Liver (tissue), 9 donors: Measurements from ENCODE around the gene PAX8. TPM values are rescaled to one million over a fixed set of nuclear protein-coding genes. Genes with fewer than 3 reads are reported as not detected.

Source experiments
- DNase-seq: peaks from one replicate; pipeline ENCODE4 v3.0.0-alpha.2; 2017; ENCODE audit warnings: low spot score
- H3K27ac ChIP-seq, 2 donors: one replicate each; pipeline ENCODE4 v1.7.0; 2013; ENCODE audit warnings: inconsistent platforms in 2 of 2, low read length in 2 of 2, control low read depth in 1 of 2, low read depth in 1 of 2, mild to moderate bottlenecking in 1 of 2
- H3K27me3 ChIP-seq, 4 donors: one replicate each; pipeline versions ENCODE4 v1.6.1 to v1.7.0; 2013; ENCODE audit warnings: low read length in 3 of 4, inconsistent platforms in 1 of 4, mild to moderate bottlenecking in 1 of 4, moderate library complexity in 1 of 4; ENCODE audit not compliant: control insufficient read depth in 4 of 4, insufficient read depth in 4 of 4
- H3K36me3 ChIP-seq, 4 donors: one replicate each; pipeline versions ENCODE4 v1.6.1 to v1.7.0; 2013; ENCODE audit warnings: low read length in 3 of 4, mild to moderate bottlenecking in 3 of 4, low read depth in 1 of 4, moderate library complexity in 1 of 4; ENCODE audit not compliant: control insufficient read depth in 4 of 4, insufficient read depth in 3 of 4
- H3K4me1 ChIP-seq, 4 donors: one replicate each; pipeline versions ENCODE4 v1.6.1 to v1.7.0; 2013; ENCODE audit warnings: low read length in 3 of 4, mild to moderate bottlenecking in 3 of 4, moderate library complexity in 1 of 4; ENCODE audit not compliant: control insufficient read depth in 4 of 4, insufficient read depth in 4 of 4
- H3K4me3 ChIP-seq, 3 donors: one replicate each; pipeline versions ENCODE4 v1.6.1 to v1.7.0; 2013; ENCODE audit warnings: low read length in 3 of 3, control low read depth in 1 of 3, low read depth in 1 of 3, mild to moderate bottlenecking in 1 of 3
- H3K9ac ChIP-seq, 2 donors: one replicate each; pipeline ENCODE4 v1.7.0; 2013; ENCODE audit warnings: low read length in 2 of 2, mild to moderate bottlenecking in 2 of 2, moderate library complexity in 2 of 2, control low read depth in 1 of 2, low read depth in 1 of 2
- H3K9me3 ChIP-seq, 4 donors: one replicate each; pipeline versions ENCODE4 v1.6.1 to v1.7.0; 2013; ENCODE audit warnings: low read length in 3 of 4; ENCODE audit not compliant: control insufficient read depth in 4 of 4
- ATF3 ChIP-seq: IDR thresholded peaks from 2 replicates; pipeline ENCODE4 v1.6.1; 2016; ENCODE audit warnings: antibody characterized with exemption
- FOXA1 ChIP-seq: IDR thresholded peaks from 2 replicates; pipeline ENCODE4 v1.6.1; 2016; ENCODE audit warnings: antibody characterized with exemption
- FOXA2 ChIP-seq: IDR thresholded peaks from 2 replicates; pipeline ENCODE4 v1.6.1; 2016; ENCODE audit warnings: antibody characterized with exemption
- GABPA ChIP-seq, 2 donors: IDR thresholded peaks in 1 of 2; conservative IDR thresholded peaks in 1 of 2; 2 replicates each; pipeline ENCODE4 v1.6.1; 2016; ENCODE audit warnings: antibody characterized with exemption in 2 of 2, mild to moderate bottlenecking in 1 of 2, moderate library complexity in 1 of 2
- HNF4A ChIP-seq, 2 donors: conservative IDR thresholded peaks; 2 replicates each; pipeline ENCODE4 v1.6.1; 2016; ENCODE audit warnings: antibody characterized with exemption in 2 of 2, mild to moderate bottlenecking in 2 of 2
- HNF4G ChIP-seq: IDR thresholded peaks from 2 replicates; pipeline ENCODE4 v1.6.1; 2016; ENCODE audit warnings: antibody characterized with exemption
- JUND ChIP-seq, 2 donors: IDR thresholded peaks; 2 replicates each; pipeline ENCODE4 v1.6.1; 2016; ENCODE audit warnings: antibody characterized with exemption in 2 of 2
- MAX ChIP-seq: IDR thresholded peaks from 2 replicates; pipeline ENCODE4 v1.6.1; 2016; ENCODE audit warnings: antibody characterized with exemption
- NR2F2 ChIP-seq: IDR thresholded peaks from 2 replicates; pipeline ENCODE4 v1.6.1; 2016; ENCODE audit warnings: antibody characterized with exemption
- RAD21 ChIP-seq, 2 donors: IDR thresholded peaks; 2 replicates each; pipeline ENCODE4 v1.6.1; 2016; ENCODE audit warnings: antibody characterized with exemption in 2 of 2, mild to moderate bottlenecking in 2 of 2
- RXRA ChIP-seq, 2 donors: IDR thresholded peaks; 2 replicates each; pipeline ENCODE4 v1.6.1; 2017 to 2018; ENCODE audit warnings: antibody characterized with exemption in 2 of 2, mild to moderate bottlenecking in 1 of 2
- SP1 ChIP-seq: IDR thresholded peaks from 2 replicates; pipeline ENCODE4 v1.6.1; 2018; ENCODE audit warnings: antibody characterized with exemption, mild to moderate bottlenecking
- TAF1 ChIP-seq: conservative IDR thresholded peaks from 2 replicates; pipeline ENCODE4 v1.6.1; 2016; ENCODE audit warnings: antibody characterized with exemption, mild to moderate bottlenecking
- YY1 ChIP-seq: IDR thresholded peaks from 2 replicates; pipeline ENCODE4 v1.6.1; 2016; ENCODE audit warnings: antibody characterized with exemption, mild to moderate bottlenecking
- ZBTB33 ChIP-seq: IDR thresholded peaks from 2 replicates; pipeline ENCODE4 v1.6.1; 2016; ENCODE audit warnings: antibody characterized with exemption
- WGBS: extraction: QIAGEN DNeasy Blood & Tissue Kit; methylation state at CpG from one replicate; pipeline ENCODE4 v1.1.7; 2013; 5-methylcytosine and 5-hydroxymethylcytosine counted together
- polyA plus RNA-seq, 2 donors: library from polyadenylated mRNA; stranded (reverse) in 1 of 2; unstranded in 1 of 2; fragments of 200-250 nt in 1 of 2; fragments of >200 nt in 1 of 2; fragmentation: Nextera tagmentation in 1 of 2; extraction: Ambion mirVana in 1 of 2; gene quantifications; one replicate each; pipeline versions ENCODE4 v1.2.1 to v1.2.3, GENCODE V29; 2013 to 2015
- total RNA-seq, 2 donors: library from RNA; depleted of rRNA; stranded (reverse); fragments of >200 nt; gene quantifications; one replicate each; pipeline ENCODE4 v1.2.3, GENCODE V29; 2014
- TF ChIP-seq, protein P1 (sequence below): IDR thresholded peaks from 2 replicates; pipeline ENCODE4 v1.6.1; 2016; ENCODE audit warnings: antibody characterized with exemption, mild to moderate bottlenecking
- TF ChIP-seq, protein P2 (sequence below): fragments of 150-350 bp; IDR thresholded peaks from 2 replicates; pipeline ENCODE4 v1.5.1; 2017; ENCODE audit warnings: improper control_type of control experiment, low read depth, low read length; ENCODE audit not compliant: missing input control
- donor health status: healthy.
- donor health status: healthy.
- donor health status: healthy.
- donor health status: healthy.
- donor health status: healthy.

Gene PAX8
- total and polyA plus RNA-seq, 4 donors = 0.09 to 0.85 (median 0.33) TPM

GRCh38 chr2:113263546-113263945, 15.2 kb downstream of the PAX8 start:
- WGBS = 32% methylated on average over 1 of the region's 1 CpG
- Histone ChIP-seq H3K9me3 (no peaks in the 10 kb centered on the region), H3K36me3 (no peaks in the 10 kb centered on the region), H3K9ac (no peak overlapping the region), H3K4me3 (no peak overlapping the region), H3K27me3 (no peaks in the 10 kb centered on the region), H3K4me1 (peaks cover 2 to 26% (median 16%) of the 10 kb centered on the region in 4 donors), H3K27ac (no peak overlapping the region)
- no peak for DNase-seq
- no peak for TF ChIP-seq MAX

- Histone ChIP-seq H3K9ac (no peak overlapping the region), H3K9me3 (no peaks in the 10 kb centered on the region), H3K27me3 (no peaks in the 10 kb centered on the region), H3K27ac (no peak overlapping the region), H3K4me1 (peaks cover 2 to 26% (median 16%) of the 10 kb centered on the region in 4 donors), H3K4me3 (no peak overlapping the region), H3K36me3 (no peaks in the 10 kb centered on the region)
- no peak for DNase-seq
- 77% methylated on average over 6 of the region's 6 CpGs for WGBS
- TF ChIP-seq ATF3 = no peak
These were observed 17.7 kb downstream of the PAX8 start for GRCh38 chr2:113260991-113261390.

DNA sequence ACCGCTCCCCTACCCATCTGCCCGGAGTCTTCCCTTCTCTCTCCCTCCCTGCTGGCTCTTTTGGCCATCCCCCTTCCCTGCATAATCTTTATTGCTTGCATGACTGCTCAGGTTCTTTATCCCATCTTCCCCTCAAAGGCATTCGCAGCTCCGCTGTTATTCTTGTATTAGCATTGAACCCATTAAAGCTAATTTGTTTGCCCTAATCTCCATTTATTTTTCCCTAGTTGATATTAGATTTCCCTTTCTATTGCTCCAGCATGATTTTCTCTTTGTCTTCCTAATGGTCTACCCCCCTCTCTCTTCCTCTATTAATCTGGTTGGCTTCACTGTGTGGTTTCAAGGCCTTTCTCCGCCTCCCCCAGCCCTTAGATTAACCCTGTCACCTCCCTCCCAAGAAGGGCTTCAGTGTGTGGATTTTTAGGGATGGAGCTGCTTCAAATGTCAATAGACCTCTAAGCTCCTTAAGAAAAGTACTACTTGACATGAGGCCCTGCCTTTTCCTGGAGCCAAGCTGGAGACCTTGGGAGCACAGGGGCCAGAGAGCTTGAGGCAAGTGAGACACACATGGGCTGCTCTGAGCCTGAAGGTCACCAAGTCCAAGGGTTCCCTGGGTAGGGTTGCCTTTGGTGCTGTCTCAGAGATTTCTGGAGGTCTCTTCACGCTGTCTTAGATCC, 20.1 kb downstream of the PAX8 start:
- Histone ChIP-seq H3K4me1 (peaks cover 0 to 6% (median 3%) of the 10 kb centered on the region in 4 donors), H3K9ac (no peak overlapping the region), H3K27ac (no peak overlapping the region), H3K4me3 (no peak overlapping the region), H3K36me3 (no peaks in the 10 kb centered on the region), H3K27me3 (no peaks in the 10 kb centered on the region), H3K9me3 (no peaks in the 10 kb centered on the region)
- WGBS = 82% methylated on average over 6 of the region's 6 CpGs
- TF ChIP-seq, protein P1, sequence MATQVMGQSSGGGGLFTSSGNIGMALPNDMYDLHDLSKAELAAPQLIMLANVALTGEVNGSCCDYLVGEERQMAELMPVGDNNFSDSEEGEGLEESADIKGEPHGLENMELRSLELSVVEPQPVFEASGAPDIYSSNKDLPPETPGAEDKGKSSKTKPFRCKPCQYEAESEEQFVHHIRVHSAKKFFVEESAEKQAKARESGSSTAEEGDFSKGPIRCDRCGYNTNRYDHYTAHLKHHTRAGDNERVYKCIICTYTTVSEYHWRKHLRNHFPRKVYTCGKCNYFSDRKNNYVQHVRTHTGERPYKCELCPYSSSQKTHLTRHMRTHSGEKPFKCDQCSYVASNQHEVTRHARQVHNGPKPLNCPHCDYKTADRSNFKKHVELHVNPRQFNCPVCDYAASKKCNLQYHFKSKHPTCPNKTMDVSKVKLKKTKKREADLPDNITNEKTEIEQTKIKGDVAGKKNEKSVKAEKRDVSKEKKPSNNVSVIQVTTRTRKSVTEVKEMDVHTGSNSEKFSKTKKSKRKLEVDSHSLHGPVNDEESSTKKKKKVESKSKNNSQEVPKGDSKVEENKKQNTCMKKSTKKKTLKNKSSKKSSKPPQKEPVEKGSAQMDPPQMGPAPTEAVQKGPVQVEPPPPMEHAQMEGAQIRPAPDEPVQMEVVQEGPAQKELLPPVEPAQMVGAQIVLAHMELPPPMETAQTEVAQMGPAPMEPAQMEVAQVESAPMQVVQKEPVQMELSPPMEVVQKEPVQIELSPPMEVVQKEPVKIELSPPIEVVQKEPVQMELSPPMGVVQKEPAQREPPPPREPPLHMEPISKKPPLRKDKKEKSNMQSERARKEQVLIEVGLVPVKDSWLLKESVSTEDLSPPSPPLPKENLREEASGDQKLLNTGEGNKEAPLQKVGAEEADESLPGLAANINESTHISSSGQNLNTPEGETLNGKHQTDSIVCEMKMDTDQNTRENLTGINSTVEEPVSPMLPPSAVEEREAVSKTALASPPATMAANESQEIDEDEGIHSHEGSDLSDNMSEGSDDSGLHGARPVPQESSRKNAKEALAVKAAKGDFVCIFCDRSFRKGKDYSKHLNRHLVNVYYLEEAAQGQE = no peak
- no peak for TF ChIP-seq FOXA1
- no peak for TF ChIP-seq ZBTB33
- no peak for TF ChIP-seq MAX
- no peak for TF ChIP-seq ATF3
- no peak for TF ChIP-seq GABPA (IDR thresholded peaks at IDR 0.05 in 1 of 2, conservative IDR thresholded peaks at IDR 0.05 in 1 of 2)
- TF ChIP-seq, protein P2, sequence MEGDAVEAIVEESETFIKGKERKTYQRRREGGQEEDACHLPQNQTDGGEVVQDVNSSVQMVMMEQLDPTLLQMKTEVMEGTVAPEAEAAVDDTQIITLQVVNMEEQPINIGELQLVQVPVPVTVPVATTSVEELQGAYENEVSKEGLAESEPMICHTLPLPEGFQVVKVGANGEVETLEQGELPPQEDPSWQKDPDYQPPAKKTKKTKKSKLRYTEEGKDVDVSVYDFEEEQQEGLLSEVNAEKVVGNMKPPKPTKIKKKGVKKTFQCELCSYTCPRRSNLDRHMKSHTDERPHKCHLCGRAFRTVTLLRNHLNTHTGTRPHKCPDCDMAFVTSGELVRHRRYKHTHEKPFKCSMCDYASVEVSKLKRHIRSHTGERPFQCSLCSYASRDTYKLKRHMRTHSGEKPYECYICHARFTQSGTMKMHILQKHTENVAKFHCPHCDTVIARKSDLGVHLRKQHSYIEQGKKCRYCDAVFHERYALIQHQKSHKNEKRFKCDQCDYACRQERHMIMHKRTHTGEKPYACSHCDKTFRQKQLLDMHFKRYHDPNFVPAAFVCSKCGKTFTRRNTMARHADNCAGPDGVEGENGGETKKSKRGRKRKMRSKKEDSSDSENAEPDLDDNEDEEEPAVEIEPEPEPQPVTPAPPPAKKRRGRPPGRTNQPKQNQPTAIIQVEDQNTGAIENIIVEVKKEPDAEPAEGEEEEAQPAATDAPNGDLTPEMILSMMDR = no peak
- TF ChIP-seq RXRA (IDR thresholded peaks at IDR 0.05) = no peak
- TF ChIP-seq NR2F2 = no peak
- TF ChIP-seq FOXA2 = no peak
- TF ChIP-seq RAD21 (IDR thresholded peaks at IDR 0.05) = no peak
- TF ChIP-seq HNF4A (conservative IDR thresholded peaks at IDR 0.05) = no peak
- no peak for TF ChIP-seq JUND (IDR thresholded peaks at IDR 0.05)
- TF ChIP-seq HNF4G = no peak
- no peak for TF ChIP-seq TAF1
- no peak for TF ChIP-seq YY1
- no peak for TF ChIP-seq SP1
- no peak for DNase-seq
